ENCODE measurements around the gene LONRF3.
"Not testable (repeated sequence)": the region's sequence is repeated elsewhere in the genome, so short reads cannot be mapped to it uniquely, and the experiment has no call there.

Gene LONRF3

GRCh38 chrX:118983513-118983912, 9.1 kb downstream of the LONRF3 start:
- DNase-seq (ENCODE audit: low read depth in 2 of 2) = no peak

GRCh38 chrX:118988911-118989310, 14.5 kb downstream of the LONRF3 start:
- no peak for DNase-seq (ENCODE audit: low read depth in 2 of 2)

- no peak for DNase-seq (ENCODE audit: low read depth in 2 of 2)
Observed at GRCh38 chrX:118989886-118990285, 15.5 kb downstream of the LONRF3 start.

- DNase-seq (ENCODE audit: low read depth in 2 of 2) = no peak
Observed at GRCh38 chrX:118990512-118991227, 16.3 kb downstream of the LONRF3 start.

- not testable (repeated sequence) for DNase-seq (ENCODE audit: low read depth in 2 of 2)
Observed at GRCh38 chrX:118992441-118993121, 18.2 kb downstream of the LONRF3 start.

GRCh38 chrX:119003462-119003861, 29.0 kb downstream of the LONRF3 start:
- no peak for DNase-seq (ENCODE audit: low read depth in 2 of 2)

- peak in 1 of 2 donors; percentile 15 for DNase-seq (ENCODE audit: low read depth in 2 of 2)
Observed at GRCh38 chrX:119004920-119005524, 30.6 kb downstream of the LONRF3 start.

- no peak for DNase-seq (ENCODE audit: low read depth in 2 of 2)
Observed at GRCh38 chrX:119007189-119007770, 32.9 kb downstream of the LONRF3 start.

- DNase-seq (ENCODE audit: low read depth in 2 of 2) = no peak
Observed at GRCh38 chrX:119008110-119008744, 33.8 kb downstream of the LONRF3 start.

- DNase-seq (ENCODE audit: low read depth in 2 of 2) = no peak
Observed at GRCh38 chrX:119009071-119009470, 34.7 kb downstream of the LONRF3 start.

- DNase-seq (ENCODE audit: low read depth in 2 of 2) = no peak
Observed at GRCh38 chrX:119010491-119010890, 36.1 kb downstream of the LONRF3 start.

- DNase-seq (ENCODE audit: low read depth in 2 of 2) = no peak
Observed at GRCh38 chrX:119013164-119013563, 38.7 kb downstream of the LONRF3 start.

GRCh38 chrX:119015407-119016237, 41.2 kb downstream of the LONRF3 start:
- no peak for DNase-seq (ENCODE audit: low read depth in 2 of 2)

- no peak for DNase-seq (ENCODE audit: low read depth in 2 of 2)
Observed at GRCh38 chrX:119017077-119017476, 42.7 kb downstream of the LONRF3 start.

- no peak for DNase-seq (ENCODE audit: low read depth in 2 of 2)
Observed at GRCh38 chrX:119025900-119026299, 51.5 kb downstream of the LONRF3 start.

GRCh38 chrX:119026344-119026743, 51.9 kb downstream of the LONRF3 start:
- not testable (repeated sequence) for DNase-seq (ENCODE audit: low read depth in 2 of 2)

- DNase-seq (ENCODE audit: low read depth in 2 of 2) = not testable (repeated sequence)
Observed at GRCh38 chrX:119027960-119028732, 53.7 kb downstream of the LONRF3 start.

- DNase-seq (ENCODE audit: low read depth in 2 of 2) = no peak
Observed at GRCh38 chrX:119028733-119029330, 54.4 kb downstream of the LONRF3 start.

- DNase-seq (ENCODE audit: low read depth in 2 of 2) = not testable (repeated sequence)
Observed at GRCh38 chrX:119029656-119030055, 55.2 kb downstream of the LONRF3 start.

- no peak for DNase-seq (ENCODE audit: low read depth in 2 of 2)
Observed at GRCh38 chrX:119030990-119031389, 56.6 kb downstream of the LONRF3 start.

Data from stimulated activated CD4-positive, alpha-beta T cell treated with anti-CD3 and anti-CD28 coated beads, Interleukin-1b, Interleukin-23, amount 100 ng/mL, for 1 hour (primary cell).